Measurements from ENCODE around the gene OR51B6. TPM values are rescaled to one million over a fixed set of nuclear protein-coding genes. Genes with fewer than 3 reads are reported as not detected.

Gene OR51B6, protein sequence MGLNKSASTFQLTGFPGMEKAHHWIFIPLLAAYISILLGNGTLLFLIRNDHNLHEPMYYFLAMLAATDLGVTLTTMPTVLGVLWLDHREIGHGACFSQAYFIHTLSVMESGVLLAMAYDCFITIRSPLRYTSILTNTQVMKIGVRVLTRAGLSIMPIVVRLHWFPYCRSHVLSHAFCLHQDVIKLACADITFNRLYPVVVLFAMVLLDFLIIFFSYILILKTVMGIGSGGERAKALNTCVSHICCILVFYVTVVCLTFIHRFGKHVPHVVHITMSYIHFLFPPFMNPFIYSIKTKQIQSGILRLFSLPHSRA
- total RNA-seq: not detected in 2 replicates

DNA sequence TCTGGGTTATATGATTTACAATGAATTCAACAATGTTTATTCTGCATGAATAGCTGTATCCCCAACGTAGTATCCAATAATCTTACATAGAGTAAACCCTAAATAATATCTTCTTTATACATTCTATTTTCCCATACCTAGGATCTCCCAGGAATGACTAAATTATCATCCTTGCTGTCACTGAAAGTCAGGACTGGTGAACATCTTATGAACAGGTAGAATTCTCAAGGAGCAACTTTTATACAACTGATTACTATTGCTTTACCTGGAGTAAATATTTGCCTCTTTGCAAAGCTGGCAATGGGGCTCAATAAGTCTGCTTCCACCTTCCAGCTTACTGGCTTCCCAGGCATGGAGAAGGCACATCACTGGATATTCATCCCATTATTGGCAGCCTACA is at the start of gene OR51B6:
TSS of gene OR51B6 (plus strand) at position 301 of the 400 bp plus-strand sequence. CDS start at position 301, 0 bp downstream.

DNA sequence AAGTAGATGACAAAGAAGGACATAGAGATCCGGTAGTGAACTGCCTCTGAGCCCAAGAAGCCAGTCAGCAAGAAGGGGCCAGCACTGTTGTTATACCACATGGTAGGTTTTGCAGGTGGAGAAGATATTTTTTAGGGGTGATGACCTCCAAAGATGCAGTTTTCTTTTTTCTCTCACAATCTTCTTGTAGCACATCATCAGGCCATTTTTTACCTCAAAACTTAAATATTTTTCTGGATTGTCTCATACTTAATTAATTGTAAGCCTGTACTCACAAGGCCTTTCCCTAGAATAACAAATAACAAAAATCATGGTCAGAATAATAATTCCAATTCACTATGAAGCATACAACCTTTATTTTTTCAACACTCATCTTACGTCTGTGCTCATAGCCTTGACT is 49.5 kb upstream of the OR51B6 start, which contains the start of gene OR51B4:
TSS of gene OR51B4 (minus strand) at position 101 of the 400 bp plus-strand sequence. CDS start at position 101, 0 bp downstream.

DNA sequence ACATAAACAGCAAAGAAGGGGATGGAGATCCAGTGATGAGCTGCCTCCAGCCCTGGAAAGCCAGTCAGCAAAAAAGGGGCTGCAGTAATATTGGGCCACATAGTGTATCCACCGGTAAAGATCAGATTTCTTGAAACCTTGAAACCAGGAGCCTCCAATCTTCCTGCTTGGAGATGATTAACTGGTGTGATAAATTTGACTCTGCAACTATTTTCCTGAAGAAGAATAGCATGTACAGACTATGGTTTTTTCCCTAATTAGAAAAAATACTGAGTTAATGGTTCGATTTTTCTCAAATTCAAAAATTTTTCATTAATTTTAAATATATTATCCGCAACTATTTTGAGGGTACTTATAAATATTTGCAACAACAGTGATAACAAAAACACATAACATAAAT is 27.1 kb upstream of the OR51B6 start, which contains the start of gene OR51B2:
TSS of gene OR51B2 (minus strand) at position 101 of the 400 bp plus-strand sequence. CDS start at position 101, 0 bp downstream.

DNA sequence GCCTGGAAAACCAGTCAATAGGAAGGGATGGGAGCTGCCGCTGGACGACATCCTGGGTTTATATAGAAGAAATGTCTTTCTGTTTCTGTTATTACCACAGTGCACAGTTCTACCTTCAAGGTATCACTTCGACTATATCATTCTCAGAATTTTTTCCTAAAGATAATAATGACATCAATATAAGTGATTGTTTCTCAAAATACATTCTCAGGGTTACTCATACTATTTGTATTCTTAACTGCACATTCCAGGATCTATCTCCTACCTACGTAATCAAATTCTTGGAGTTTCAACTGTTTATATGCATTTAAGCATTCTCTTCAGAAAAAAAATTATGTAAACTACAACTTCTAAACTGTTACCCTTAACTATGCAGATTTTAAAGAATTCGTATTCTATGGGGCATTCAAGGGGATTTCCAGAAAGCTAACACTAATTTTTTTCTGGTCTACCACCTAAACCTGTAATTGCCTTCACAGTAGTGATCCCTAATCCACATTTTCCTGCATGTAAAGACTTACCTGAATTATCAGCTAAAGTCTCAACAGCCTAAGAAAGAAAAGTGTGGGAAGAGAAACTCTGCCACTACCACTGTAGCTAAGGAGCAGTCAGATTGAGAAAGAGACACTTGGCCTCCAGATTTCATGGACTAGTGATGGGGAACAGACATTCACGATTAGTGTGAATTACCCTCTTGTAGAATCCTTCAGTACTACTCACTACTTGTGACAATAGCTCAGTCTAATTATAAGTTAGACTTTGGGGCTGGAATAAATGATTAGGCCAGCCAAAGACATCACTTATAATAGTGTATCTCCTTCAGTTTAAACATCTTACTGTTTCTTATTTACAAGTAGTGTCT is 7.6 kb upstream of the OR51B6 start, which contains the start of gene OR51B5:
TSS of gene OR51B5 (minus strand) at position 51 of the 862 bp plus-strand sequence. CDS start at position 51, 0 bp downstream.

DNA sequence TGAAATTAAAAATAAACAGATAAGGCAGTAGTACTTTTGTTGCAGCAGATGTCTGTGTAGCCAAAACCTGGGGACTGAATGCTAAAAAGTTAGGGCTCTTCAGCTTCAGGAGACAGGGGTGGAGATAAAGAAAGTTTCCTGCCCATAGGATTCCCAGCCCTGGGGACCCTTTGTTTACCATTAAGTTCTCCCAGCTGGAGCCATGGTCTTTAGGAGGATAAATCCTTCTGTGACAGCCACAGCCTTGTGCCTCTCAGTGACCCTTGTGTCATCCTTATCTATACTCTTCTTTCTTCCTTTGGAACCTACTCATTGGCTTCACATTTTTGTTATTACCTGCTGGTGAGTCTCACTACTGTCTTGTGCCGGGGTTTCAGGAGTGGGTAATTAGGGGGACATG is 32.3 kb downstream of the OR51B6 start, which contains the start of gene OR51M1:
TSS of gene OR51M1 (plus strand) at position 237 of the 400 bp plus-strand sequence. CDS start 5,587 bp downstream, outside the sequence.

Small RNAs within 50 kb of the gene (small RNA-seq; reads per million reads assigned to genes)
- gene AC104389.3 (ENCODE audit: low replicate concordance): not detected

Other genes with a start within 250 kb of the OR51B6 start
- gene OR52A5, start 213.2 kb upstream of the OR51B6 start, total RNA-seq: not detected in 2 replicates
- gene OR52A1, start 196.8 kb upstream of the OR51B6 start, total RNA-seq: not detected in 2 replicates
- gene OR51V1, start 150.8 kb upstream of the OR51B6 start, total RNA-seq: not detected in 2 replicates
- not detected in 2 replicates for gene HBB, start 124.4 kb upstream of the OR51B6 start, total RNA-seq
- not detected in 2 replicates for gene HBD, start 117.0 kb upstream of the OR51B6 start, total RNA-seq
- not detected in 2 replicates for gene HBG1, start 101.7 kb upstream of the OR51B6 start, total RNA-seq
- not detected in 2 replicates for gene HBG2, start 96.7 kb upstream of the OR51B6 start, total RNA-seq
- gene HBE1, start 81.6 kb upstream of the OR51B6 start, total RNA-seq: not detected in 2 replicates
- gene OR51B4, start 49.6 kb upstream of the OR51B6 start, total RNA-seq: not detected in 2 replicates
- not detected in 2 replicates for gene OR51B2, start 27.2 kb upstream of the OR51B6 start, total RNA-seq
- gene OR51B5, start 8.0 kb upstream of the OR51B6 start, total RNA-seq: 0.57 TPM in 1 of 2 replicates, not detected in the other
- not detected in 2 replicates for gene OR51M1, start 32.3 kb downstream of the OR51B6 start, total RNA-seq
- not detected in 2 replicates for gene OR51Q1, start 70.6 kb downstream of the OR51B6 start, total RNA-seq
- gene OR51I1, start 90.0 kb downstream of the OR51B6 start, total RNA-seq: not detected in 2 replicates
- gene OR51I2, start 97.8 kb downstream of the OR51B6 start, total RNA-seq: not detected in 2 replicates
- gene OR52D1, start 137.2 kb downstream of the OR51B6 start, total RNA-seq: not detected in 2 replicates
- gene UBQLN3, start 158.4 kb downstream of the OR51B6 start, total RNA-seq: under 0.01 TPM in 1 of 2 replicates, not detected in the other
- 0.14 and 0.44 TPM in 2 replicates for gene UBQLNL, start 165.2 kb downstream of the OR51B6 start, total RNA-seq
- 0.22 and 1.0 TPM in 2 replicates for gene OR52H1, start 197.0 kb downstream of the OR51B6 start, total RNA-seq
- not detected in 2 replicates for gene OR52B6, start 229.4 kb downstream of the OR51B6 start, total RNA-seq
- gene TRIM6, start 245.1 kb downstream of the OR51B6 start, total RNA-seq: 3.7 and 14.0 TPM in 2 replicates

Data from placental pericyte (primary cell).